Measurements from ENCODE around the gene CPXM2. TPM values are rescaled to one million over a fixed set of nuclear protein-coding genes. Genes with fewer than 3 reads are reported as not detected.

CPXM2 gene
- total and polyA plus RNA-seq, 4 donors = 0.05 to 0.92 (median 0.44) TPM

DNA sequence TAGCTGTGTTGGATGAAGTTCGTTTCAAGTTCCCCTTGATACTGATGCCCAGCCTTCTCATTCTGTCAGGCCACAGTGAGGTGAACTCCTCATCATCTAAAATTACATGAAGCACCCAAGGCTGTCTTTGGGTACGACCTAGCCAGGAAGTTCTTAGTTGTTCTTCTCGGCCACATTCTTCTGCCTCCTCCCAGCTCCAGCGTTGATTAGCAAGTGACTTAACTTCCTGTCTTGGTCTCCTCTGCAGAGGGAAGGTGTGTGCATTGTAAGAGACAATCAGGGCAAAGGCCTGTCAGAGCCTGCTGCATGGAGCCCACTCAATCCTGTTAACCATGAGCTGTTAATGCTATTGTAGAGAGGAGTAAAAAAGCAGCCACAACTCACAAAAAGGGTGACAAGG, 43.2 kb upstream of the CPXM2 start:
- H3K27ac ChIP-seq (ENCODE audit: low read depth in 1 of 2, low read length in 2 of 2) = no peak overlapping the region
- WGBS = 55% methylated on average over 4 of the region's 4 CpGs

DNA sequence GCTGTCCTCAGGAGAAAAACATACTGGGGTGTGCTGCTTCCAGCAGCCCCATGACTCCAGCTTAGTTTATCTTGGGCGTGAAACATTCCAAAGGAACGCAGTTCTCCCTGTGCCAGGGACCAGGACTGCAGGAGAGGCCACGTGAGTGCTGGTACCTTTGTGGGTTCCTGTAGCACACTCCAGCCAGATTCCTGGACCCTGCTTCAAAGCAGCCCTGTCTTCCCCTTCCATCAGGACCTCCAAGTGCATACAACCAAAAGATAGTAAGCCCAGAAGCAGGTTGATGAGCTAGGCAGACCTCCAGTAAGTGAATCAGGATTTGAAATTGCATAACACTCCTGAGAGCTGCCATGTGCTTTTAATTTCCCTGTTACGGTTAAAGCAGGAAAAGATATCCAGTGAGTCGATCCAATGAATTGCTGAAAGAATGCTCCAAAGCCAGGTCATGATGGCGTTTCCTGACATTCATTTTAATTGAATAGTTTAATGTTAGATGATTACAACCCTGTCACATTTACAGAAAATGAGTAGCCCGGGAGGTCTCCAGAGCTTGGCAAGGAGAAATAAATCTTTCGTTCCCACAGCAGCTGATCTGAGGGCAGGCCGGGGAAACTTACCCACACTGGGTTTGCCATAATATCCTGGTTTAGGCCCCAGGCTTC, 38.9 kb upstream of the CPXM2 start:
- DNase-seq (ENCODE audit: low spot score) = no peak
- no peak for TF ChIP-seq ZBTB33 (IDR thresholded peaks at IDR 0.05)
- no peak for TF ChIP-seq CTCF (IDR thresholded peaks at IDR 0.05; ENCODE audit: low read depth, low read length, missing input control)
- no peak for TF ChIP-seq FOXA1 (IDR thresholded peaks at IDR 0.05)
- TF ChIP-seq RXRA (IDR thresholded peaks at IDR 0.05) = no peak
- TF ChIP-seq HNF4G (IDR thresholded peaks at IDR 0.05) = no peak
- no peak for TF ChIP-seq EGR1 (IDR thresholded peaks at IDR 0.05; ENCODE audit: low read depth in 2 of 2)
- no peak for TF ChIP-seq GABPA (IDR thresholded peaks at IDR 0.05 in 1 of 2, conservative IDR thresholded peaks at IDR 0.05 in 1 of 2)
- no peak for TF ChIP-seq SP1 (IDR thresholded peaks at IDR 0.05)
- TF ChIP-seq, protein P1, sequence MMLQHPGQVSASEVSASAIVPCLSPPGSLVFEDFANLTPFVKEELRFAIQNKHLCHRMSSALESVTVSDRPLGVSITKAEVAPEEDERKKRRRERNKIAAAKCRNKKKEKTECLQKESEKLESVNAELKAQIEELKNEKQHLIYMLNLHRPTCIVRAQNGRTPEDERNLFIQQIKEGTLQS (IDR thresholded peaks at IDR 0.05) = no peak
- TF ChIP-seq MAX (IDR thresholded peaks at IDR 0.05) = no peak
- no peak for TF ChIP-seq RAD21 (IDR thresholded peaks at IDR 0.05)
- no peak for TF ChIP-seq NR2F2 (IDR thresholded peaks at IDR 0.05)
- TF ChIP-seq FOXA2 (IDR thresholded peaks at IDR 0.05) = no peak
- no peak for TF ChIP-seq HNF4A (conservative IDR thresholded peaks at IDR 0.05)
- no peak for TF ChIP-seq JUND (IDR thresholded peaks at IDR 0.05)
- no peak for TF ChIP-seq YY1 (IDR thresholded peaks at IDR 0.05)
- TF ChIP-seq, protein P2, sequence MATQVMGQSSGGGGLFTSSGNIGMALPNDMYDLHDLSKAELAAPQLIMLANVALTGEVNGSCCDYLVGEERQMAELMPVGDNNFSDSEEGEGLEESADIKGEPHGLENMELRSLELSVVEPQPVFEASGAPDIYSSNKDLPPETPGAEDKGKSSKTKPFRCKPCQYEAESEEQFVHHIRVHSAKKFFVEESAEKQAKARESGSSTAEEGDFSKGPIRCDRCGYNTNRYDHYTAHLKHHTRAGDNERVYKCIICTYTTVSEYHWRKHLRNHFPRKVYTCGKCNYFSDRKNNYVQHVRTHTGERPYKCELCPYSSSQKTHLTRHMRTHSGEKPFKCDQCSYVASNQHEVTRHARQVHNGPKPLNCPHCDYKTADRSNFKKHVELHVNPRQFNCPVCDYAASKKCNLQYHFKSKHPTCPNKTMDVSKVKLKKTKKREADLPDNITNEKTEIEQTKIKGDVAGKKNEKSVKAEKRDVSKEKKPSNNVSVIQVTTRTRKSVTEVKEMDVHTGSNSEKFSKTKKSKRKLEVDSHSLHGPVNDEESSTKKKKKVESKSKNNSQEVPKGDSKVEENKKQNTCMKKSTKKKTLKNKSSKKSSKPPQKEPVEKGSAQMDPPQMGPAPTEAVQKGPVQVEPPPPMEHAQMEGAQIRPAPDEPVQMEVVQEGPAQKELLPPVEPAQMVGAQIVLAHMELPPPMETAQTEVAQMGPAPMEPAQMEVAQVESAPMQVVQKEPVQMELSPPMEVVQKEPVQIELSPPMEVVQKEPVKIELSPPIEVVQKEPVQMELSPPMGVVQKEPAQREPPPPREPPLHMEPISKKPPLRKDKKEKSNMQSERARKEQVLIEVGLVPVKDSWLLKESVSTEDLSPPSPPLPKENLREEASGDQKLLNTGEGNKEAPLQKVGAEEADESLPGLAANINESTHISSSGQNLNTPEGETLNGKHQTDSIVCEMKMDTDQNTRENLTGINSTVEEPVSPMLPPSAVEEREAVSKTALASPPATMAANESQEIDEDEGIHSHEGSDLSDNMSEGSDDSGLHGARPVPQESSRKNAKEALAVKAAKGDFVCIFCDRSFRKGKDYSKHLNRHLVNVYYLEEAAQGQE (IDR thresholded peaks at IDR 0.05) = no peak
- H3K27me3 ChIP-seq (ENCODE audit: control insufficient read depth in 4 of 4, insufficient read depth in 4 of 4, low read length in 3 of 4) = peaks cover 0 to 7% (median 2%) of the 10 kb centered on the region in 4 donors
- no peak overlapping the region for H3K27ac ChIP-seq (ENCODE audit: low read depth in 1 of 2, low read length in 2 of 2)
- no peak overlapping the region for H3K9ac ChIP-seq (ENCODE audit: low read depth in 1 of 2, low read length in 2 of 2)
- H3K36me3 ChIP-seq (ENCODE audit: control insufficient read depth in 4 of 4, insufficient read depth in 3 of 4, low read depth in 1 of 4, low read length in 3 of 4) = no peaks in the 10 kb centered on the region
- no peaks in the 10 kb centered on the region for H3K4me1 ChIP-seq (ENCODE audit: control insufficient read depth in 4 of 4, insufficient read depth in 4 of 4, low read length in 3 of 4)
- H3K9me3 ChIP-seq (ENCODE audit: control insufficient read depth in 4 of 4, low read length in 3 of 4) = peaks cover 2 to 25% (median 9%) of the 10 kb centered on the region in 4 donors
- no peak overlapping the region for H3K4me3 ChIP-seq (ENCODE audit: low read depth in 1 of 3, low read length in 3 of 3)
- 80% methylated on average over 9 of the region's 9 CpGs for WGBS

More for the DNA sequence above, 43.2 kb upstream of the CPXM2 start:
- Histone ChIP-seq H3K4me3 (ENCODE audit: low read depth in 1 of 3, low read length in 3 of 3) (no peak overlapping the region), H3K4me1 (ENCODE audit: control insufficient read depth in 4 of 4, insufficient read depth in 4 of 4, low read length in 3 of 4) (no peaks in the 10 kb centered on the region), H3K27me3 (ENCODE audit: control insufficient read depth in 4 of 4, insufficient read depth in 4 of 4, low read length in 3 of 4) (peaks cover 0 to 2% (median 0%) of the 10 kb centered on the region in 4 donors), H3K9me3 (ENCODE audit: control insufficient read depth in 4 of 4, low read length in 3 of 4) (peaks cover 2 to 15% (median 3%) of the 10 kb centered on the region in 4 donors), H3K36me3 (ENCODE audit: control insufficient read depth in 4 of 4, insufficient read depth in 3 of 4, low read depth in 1 of 4, low read length in 3 of 4) (no peaks in the 10 kb centered on the region), H3K9ac (ENCODE audit: low read depth in 1 of 2, low read length in 2 of 2) (no peak overlapping the region)
- TF ChIP-seq YY1 (IDR thresholded peaks at IDR 0.05) = no peak
- no peak for TF ChIP-seq RXRA (IDR thresholded peaks at IDR 0.05)
- no peak for DNase-seq (ENCODE audit: low spot score)
